H1 (cell line): ENCODE measurements around the gene ZNF175.

Experiments used
- ASH2L ChIP-seq: fragments of 200-600, 300-600 bp; sonication (generic); IDR thresholded peaks from one replicate; pipeline ENCODE4 v1.7.1; 2017; ENCODE audit warnings: low read length
- ATF2 ChIP-seq: IDR thresholded peaks from 2 replicates; pipeline ENCODE4 v1.6.1; 2012; ENCODE audit warnings: low read length, inconsistent platforms
- ATF3 ChIP-seq: IDR thresholded peaks from 2 replicates; pipeline ENCODE4 v1.6.1; 2011; ENCODE audit warnings: low read depth, mild to moderate bottlenecking, low read length; ENCODE audit not compliant: insufficient read depth
- CTCF ChIP-seq, 3 experiments: IDR thresholded peaks; 1 replicate in 2 of 3; 2 replicates in 1 of 3; pipeline versions ENCODE4 v1.5.1 to v1.6.1; 2011; ENCODE audit warnings: low read length in 3 of 3, mild to moderate bottlenecking in 3 of 3, inconsistent platforms in 2 of 3, low read depth in 1 of 3, moderate library complexity in 1 of 3; ENCODE audit not compliant: insufficient read depth in 1 of 3; ENCODE audit errors: control extremely low read depth in 1 of 3
- EP300 ChIP-seq, 2 experiments: IDR thresholded peaks; 1 replicate in 1 of 2; 2 replicates in 1 of 2; pipeline ENCODE4 v1.6.1; 2011 to 2012; ENCODE audit warnings: low read depth in 2 of 2, low read length in 2 of 2, mild to moderate bottlenecking in 2 of 2, borderline replicate concordance in 1 of 2, inconsistent platforms in 1 of 2, moderate library complexity in 1 of 2
- HDAC2 ChIP-seq, 2 experiments: fragments of 300-600 bp in 1 of 2; sonication (generic) in 1 of 2; IDR thresholded peaks; 2 replicates each; pipeline ENCODE4 v1.6.1; 2011 to 2012; ENCODE audit warnings: low read depth in 2 of 2, low read length in 2 of 2, mild to moderate bottlenecking in 2 of 2, moderate library complexity in 2 of 2, borderline replicate concordance in 1 of 2, inconsistent platforms in 1 of 2
- JUN ChIP-seq: IDR thresholded peaks from 2 replicates; pipeline ENCODE4 v1.6.1; 2011; ENCODE audit warnings: low read depth, mild to moderate bottlenecking, improper control_type of control experiment, low read length
- NRF1 ChIP-seq: IDR thresholded peaks from 2 replicates; pipeline ENCODE4 v1.6.1; 2011; ENCODE audit warnings: mild to moderate bottlenecking, low read depth, low read length, improper control_type of control experiment
- POLR2A ChIP-seq, 2 experiments: IDR thresholded peaks; 1 replicate in 1 of 2; 2 replicates in 1 of 2; pipeline ENCODE4 v1.6.1; 2011; ENCODE audit warnings: low read depth in 2 of 2, low read length in 2 of 2, mild to moderate bottlenecking in 2 of 2; ENCODE audit errors: control extremely low read depth in 1 of 2
- POLR2AphosphoS5 ChIP-seq: IDR thresholded peaks from 2 replicates; pipeline ENCODE4 v1.6.1; 2011; ENCODE audit warnings: low read depth, low read length
- RFX5 ChIP-seq: IDR thresholded peaks from 2 replicates; pipeline ENCODE4 v1.6.1; 2011; ENCODE audit warnings: low read depth, low read length, improper control_type of control experiment, borderline replicate concordance
- SUZ12 ChIP-seq: fragments of 200-600 bp; sonication (generic); IDR thresholded peaks from 2 replicates; pipeline ENCODE4 v1.6.1; 2012; ENCODE audit warnings: mild to moderate bottlenecking, inconsistent platforms, low read length, moderate library complexity, mixed read lengths
- TEAD4 ChIP-seq: IDR thresholded peaks from 2 replicates; pipeline ENCODE4 v1.6.1; 2012; ENCODE audit warnings: low read depth, low read length, inconsistent platforms, mixed read lengths
- ZNF274 ChIP-seq: IDR thresholded peaks from 2 replicates; pipeline ENCODE4 v1.7.0; 2012; ENCODE audit warnings: low read length, borderline replicate concordance; ENCODE audit errors: extremely low read depth

- TF ChIP-seq POLR2AphosphoS5 (no peak), ATF2 (no peak), CTCF (IDR thresholded peaks at IDR 0.05; ENCODE audit: control extremely low read depth in 1 of 3, insufficient read depth in 1 of 3, low read depth in 1 of 3, low read length in 3 of 3) (no peak), ATF3 (no peak), SUZ12 (no peak), ZNF274 (no peak), ASH2L (no peak), TEAD4 (no peak), POLR2A (IDR thresholded peaks at IDR 0.05; ENCODE audit: control extremely low read depth in 1 of 2, low read depth in 2 of 2, low read length in 2 of 2) (no peak), NRF1 (no peak), RFX5 (no peak), JUN (no peak), EP300 (IDR thresholded peaks at IDR 0.05; ENCODE audit: borderline replicate concordance in 1 of 2, low read depth in 2 of 2, low read length in 2 of 2) (no peak), HDAC2 (IDR thresholded peaks at IDR 0.05; ENCODE audit: borderline replicate concordance in 1 of 2, low read depth in 2 of 2, low read length in 2 of 2) (no peak)
These were observed 27.3 kb downstream of the ZNF175 start for GRCh38 chr19:51598159-51598915.
